Left renal cortex interstitium (tissue), 4 donors: ENCODE measurements around the gene ALDH8A1. TPM values are rescaled to one million over a fixed set of nuclear protein-coding genes. Genes with fewer than 3 reads are reported as not detected.

ENCODE experiments used
- DNase-seq, 4 donors: peaks; one replicate each; pipeline ENCODE4 v3.0.0-alpha.2; 2013; ENCODE audit warnings: low read depth in 4 of 4, low spot score in 2 of 4, missing footprints in 1 of 4
- polyA plus RNA-seq, 4 donors: library from polyadenylated mRNA; unstranded; fragments of 120-200 nt; gene quantifications; one replicate each; pipeline ENCODE4 v1.2.1, GENCODE V29; 2013; ENCODE audit not compliant: insufficient read length in 4 of 4

The ALDH8A1 gene
- polyA plus RNA-seq, result 10 to 100 TPM; 19.7 to 34.5 (median 30.5) TPM

- no peak for DNase-seq
Measured at GRCh38 chr6:134949927-134950326, at the start of gene ALDH8A1. TSS of gene ALDH8A1 (minus strand) at chr6:134950101. CDS start at chr6:134950053, 48 bp downstream.

DNA sequence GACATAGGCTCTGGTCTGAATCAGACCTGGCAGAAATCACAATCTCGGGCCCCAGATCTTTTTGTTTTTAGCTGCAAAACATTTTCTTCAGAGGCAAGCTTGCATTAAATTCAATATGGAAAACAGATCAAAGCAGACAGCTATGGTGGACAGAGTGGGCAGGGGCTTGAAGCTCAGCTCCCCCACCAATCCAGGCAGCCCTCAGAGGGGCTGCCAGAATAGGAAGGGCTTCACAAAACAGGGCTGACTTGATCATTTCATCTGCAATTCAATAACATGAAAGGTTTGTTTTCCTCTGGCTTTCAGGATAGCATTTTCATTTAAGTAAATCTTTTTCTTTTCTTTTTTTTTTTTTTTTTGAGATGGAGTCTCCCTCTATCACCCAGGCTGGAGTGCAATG, 49.2 kb upstream of the ALDH8A1 start:
- DNase-seq, result no peak

GRCh38 chr6:134997133-134997995, 47.5 kb upstream of the ALDH8A1 start:
- DNase-seq, result no peak

- DNase-seq, result no peak
Measured at GRCh38 chr6:134995536-134995935, 45.6 kb upstream of the ALDH8A1 start.

DNA sequence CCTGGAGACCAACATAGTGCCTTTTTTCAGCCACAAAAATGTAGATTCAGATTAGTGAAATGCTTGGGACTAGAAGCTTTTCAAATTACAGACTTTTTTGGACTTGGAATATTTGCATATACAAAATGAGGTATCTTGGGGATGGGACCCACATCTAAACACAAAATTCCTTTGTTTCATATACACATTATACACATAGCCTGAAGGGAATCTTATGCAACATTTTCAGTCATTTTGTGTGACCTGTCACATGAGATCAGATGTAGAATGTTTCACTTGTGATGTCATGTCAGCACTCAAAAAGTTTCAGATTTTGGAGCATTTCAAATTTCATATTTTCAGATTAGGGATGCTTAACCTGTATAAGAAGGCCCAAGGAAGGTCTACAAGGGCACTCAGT, 44.5 kb upstream of the ALDH8A1 start:
- DNase-seq, result no peak

- DNase-seq, result no peak
Measured at GRCh38 chr6:134992155-134992554, 42.3 kb upstream of the ALDH8A1 start.

DNA sequence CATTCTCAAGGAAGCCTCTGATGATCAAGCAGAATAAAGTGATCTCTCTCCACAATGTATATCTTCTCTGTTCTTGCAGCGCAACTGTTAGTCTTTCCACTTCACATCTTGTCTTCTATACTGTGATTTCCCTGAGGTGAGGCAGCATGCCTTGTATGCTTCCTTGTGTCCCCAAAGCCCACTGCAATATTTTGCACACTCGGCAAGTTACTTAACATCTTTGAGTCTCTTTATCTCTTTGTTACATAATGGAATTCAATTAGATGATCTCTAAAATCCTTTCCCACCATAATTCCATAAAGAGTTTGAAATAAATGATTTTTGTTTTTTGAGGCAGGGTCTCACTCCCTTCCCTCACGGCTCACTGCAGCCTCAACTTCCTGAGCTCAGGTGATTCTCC, 40.4 kb upstream of the ALDH8A1 start:
- no peak for DNase-seq

GRCh38 chr6:134984821-134985220, 34.9 kb upstream of the ALDH8A1 start:
- DNase-seq, result no peak

DNA sequence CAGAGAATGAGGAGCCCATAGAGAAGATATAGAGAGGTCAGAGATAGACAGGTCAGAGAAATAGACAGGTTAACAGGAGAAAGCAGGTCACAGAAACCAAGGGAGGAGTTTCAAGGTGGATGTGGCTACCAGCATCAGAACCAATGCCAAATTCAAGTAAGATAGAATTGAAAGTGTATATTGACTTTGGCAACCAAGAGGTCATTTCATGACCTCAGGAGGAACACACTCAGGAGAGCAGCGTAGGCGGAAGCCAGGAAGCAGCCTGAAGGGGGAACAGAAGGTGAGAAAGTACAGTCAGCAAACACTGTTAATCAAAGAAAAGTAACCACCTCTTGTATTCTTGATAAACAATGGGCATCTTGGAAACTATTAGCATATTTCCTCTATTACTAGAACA, 33.9 kb upstream of the ALDH8A1 start:
- no peak for DNase-seq

GRCh38 chr6:134982161-134982560, 32.3 kb upstream of the ALDH8A1 start:
- DNase-seq, result no peak

- no peak for DNase-seq
Measured at GRCh38 chr6:134980846-134981245, 30.9 kb upstream of the ALDH8A1 start.

GRCh38 chr6:134979142-134979541, 29.2 kb upstream of the ALDH8A1 start:
- no peak for DNase-seq

DNA sequence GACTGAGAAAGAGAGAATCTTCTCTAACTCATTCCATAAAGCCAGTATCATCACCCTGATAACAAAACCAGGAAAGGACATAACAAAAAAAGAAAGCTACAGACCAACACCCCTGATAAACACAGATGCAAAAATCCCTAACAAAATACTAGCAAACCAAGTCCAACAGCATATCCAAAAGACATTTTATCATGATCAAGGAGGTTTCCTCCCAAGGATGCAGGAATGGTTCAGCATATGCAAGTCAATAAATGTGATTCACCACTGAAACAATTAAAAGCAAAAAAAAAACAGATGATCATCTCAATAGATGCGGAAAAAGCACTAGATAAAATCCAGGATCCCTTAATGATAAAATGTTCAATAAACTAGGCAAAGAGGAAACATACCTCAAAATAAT, 24.5 kb upstream of the ALDH8A1 start:
- no peak for DNase-seq

- DNase-seq, result no peak
Measured at GRCh38 chr6:134967711-134968110, 17.8 kb upstream of the ALDH8A1 start.

GRCh38 chr6:134964451-134965203, 14.7 kb upstream of the ALDH8A1 start:
- no peak for DNase-seq

DNA sequence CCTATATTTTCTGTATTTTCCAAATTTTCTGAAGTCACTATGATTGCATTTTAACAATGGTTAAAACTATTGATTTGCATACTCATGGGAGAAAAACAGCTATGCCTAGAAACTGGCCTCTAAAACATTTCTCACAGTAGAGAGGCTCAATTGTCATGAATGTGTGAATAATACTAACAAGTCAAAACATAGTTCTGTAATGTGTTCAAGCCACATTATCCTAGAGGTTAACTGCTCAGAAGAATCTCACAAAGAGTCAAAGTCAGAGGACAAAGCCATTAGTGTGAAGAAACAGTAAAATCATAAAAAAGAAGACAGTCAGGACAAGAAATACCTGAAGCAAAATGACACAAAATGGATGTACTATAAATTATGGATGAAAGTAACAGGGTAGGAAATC, 12.5 kb upstream of the ALDH8A1 start:
- no peak for DNase-seq

DNA sequence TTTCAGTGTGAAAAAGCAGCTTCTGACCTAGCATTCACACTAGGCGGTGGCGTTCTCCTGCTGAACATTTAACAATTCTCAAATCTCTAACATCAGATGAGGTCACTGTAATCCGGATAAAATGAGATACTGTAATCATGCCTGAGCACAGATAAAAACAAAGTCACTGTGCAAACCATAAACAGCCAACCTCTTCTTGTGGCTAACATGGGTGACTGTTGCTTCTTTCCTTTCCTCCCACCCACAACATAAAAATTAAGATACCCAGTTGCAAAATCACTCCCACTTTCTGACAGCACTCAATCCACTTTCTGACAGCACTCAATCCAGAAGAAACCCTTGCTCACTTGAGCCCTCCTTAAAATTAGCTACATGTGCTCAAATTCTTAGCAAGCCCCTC, 11.5 kb upstream of the ALDH8A1 start:
- DNase-seq, result no peak

DNA sequence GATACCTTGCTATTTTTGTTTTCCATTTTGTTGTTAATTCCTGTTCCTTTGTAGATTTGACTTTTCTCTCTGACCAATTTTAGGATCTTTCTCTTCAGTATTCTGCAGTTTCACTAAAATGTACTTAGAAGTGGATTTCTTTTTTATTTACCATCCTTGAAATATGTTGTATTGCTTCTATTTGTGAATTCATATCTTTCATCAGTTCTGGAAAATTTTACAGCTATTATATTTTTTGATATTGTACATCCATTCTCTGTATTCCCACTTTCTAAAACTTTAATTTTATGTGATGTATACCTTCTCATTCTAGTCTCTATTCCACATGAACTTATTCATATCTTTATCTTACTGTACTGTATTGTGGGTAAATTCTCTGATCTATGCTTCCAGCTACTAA, 9.7 kb upstream of the ALDH8A1 start:
- no peak for DNase-seq

- DNase-seq, result no peak
Measured at GRCh38 chr6:134956676-134957075, 6.8 kb upstream of the ALDH8A1 start.

DNA sequence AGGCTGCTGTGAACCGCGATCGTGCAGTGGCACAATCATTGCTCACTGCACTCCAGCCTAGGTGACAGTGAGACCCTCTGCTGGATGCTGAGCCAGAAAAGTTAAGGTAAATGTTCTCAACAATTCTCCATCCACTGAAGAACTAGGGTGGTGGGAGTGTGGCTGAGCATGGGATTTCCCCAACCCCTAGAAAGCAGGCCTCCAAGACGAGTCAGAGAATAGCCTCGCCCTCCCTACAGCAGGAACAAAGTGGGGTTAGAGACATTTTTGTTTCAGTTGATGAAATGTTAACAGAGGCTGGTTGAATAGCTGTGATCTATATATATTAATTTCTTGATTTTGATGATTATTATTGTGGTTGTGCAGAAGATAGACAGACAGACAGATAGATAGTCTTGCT, 6.1 kb upstream of the ALDH8A1 start:
- DNase-seq, result no peak

DNA sequence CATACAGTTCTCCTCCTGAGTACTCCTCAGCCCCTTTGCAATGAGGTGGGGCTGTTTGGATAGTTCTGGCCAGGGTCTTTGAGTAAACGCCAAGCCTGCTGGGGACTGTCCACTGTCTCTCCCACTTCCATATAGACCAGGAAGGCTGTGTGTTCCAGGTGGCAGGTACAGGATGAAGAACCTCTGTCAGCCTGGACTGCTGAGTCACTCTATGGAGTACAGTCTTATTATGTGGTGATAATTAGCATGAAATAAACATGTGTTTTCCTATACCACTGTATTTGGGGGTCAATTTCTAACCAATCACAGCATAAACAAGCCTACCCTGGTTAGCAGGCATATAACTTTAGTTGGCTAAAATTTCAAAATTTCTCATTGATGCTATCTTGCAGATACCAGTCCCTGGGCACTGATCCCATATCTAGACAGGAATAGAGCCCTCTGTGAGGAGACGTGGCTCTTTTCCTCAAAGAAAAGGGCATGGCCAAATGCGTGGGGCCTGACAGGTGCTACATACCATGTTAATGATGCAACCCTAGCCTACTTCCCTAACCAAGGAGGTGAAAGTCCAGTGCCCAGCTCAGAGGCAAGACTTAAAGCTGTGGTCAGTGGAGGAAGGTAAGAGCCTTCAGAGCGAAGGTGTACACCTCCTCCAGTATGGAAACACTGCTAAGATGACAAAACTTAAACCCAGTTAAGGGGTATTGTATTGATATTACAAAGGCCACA, 4.5 kb upstream of the ALDH8A1 start:
- DNase-seq, result no peak
